GM19239 (cell line): ENCODE data around the gene ENDOD1.

Experiments
- DNase-seq: peaks from one replicate; pipeline ENCODE4 v3.0.0; 2011; ENCODE audit warnings: low spot score; ENCODE audit not compliant: insufficient read length
- FAIRE-seq: peaks from 2 replicates; lab custom pipeline; 2011; peaks lifted over from hg19 to GRCh38; lab: Jason Lieb, UNC

ENDOD1 gene

GRCh38 chr11:95074792-95075563, 14.7 kb upstream of the ENDOD1 start:
- DNase-seq = no peak
- FAIRE-seq = no peak

- no peak for DNase-seq
- FAIRE-seq = peak; percentile 44
These were observed 13.2 kb upstream of the ENDOD1 start for GRCh38 chr11:95076416-95076815.

GRCh38 chr11:95076981-95077380, 12.7 kb upstream of the ENDOD1 start:
- FAIRE-seq (no peak), DNase-seq (no peak)

GRCh38 chr11:95078526-95078925, 11.1 kb upstream of the ENDOD1 start:
- DNase-seq (no peak), FAIRE-seq (no peak)

GRCh38 chr11:95081010-95081409, 8.6 kb upstream of the ENDOD1 start:
- FAIRE-seq (no peak), DNase-seq (no peak)

GRCh38 chr11:95081412-95081811, 8.2 kb upstream of the ENDOD1 start:
- DNase-seq = no peak
- FAIRE-seq = no peak

- FAIRE-seq (no peak), DNase-seq (no peak)
These were observed 7.1 kb upstream of the ENDOD1 start for GRCh38 chr11:95082576-95083001.

GRCh38 chr11:95084509-95084908, 5.1 kb upstream of the ENDOD1 start:
- FAIRE-seq = no peak

GRCh38 chr11:95085117-95085816, 4.4 kb upstream of the ENDOD1 start:
- DNase-seq = no peak
- FAIRE-seq = peak; percentile 47

More at GRCh38 chr11:95084509-95084908, 5.1 kb upstream of the ENDOD1 start:
- no peak for DNase-seq

GRCh38 chr11:95086151-95086550, 3.5 kb upstream of the ENDOD1 start:
- FAIRE-seq = no peak
- no peak for DNase-seq

GRCh38 chr11:95086836-95087570, 2.6 kb upstream of the ENDOD1 start:
- FAIRE-seq (no peak), DNase-seq (no peak)

- FAIRE-seq = peak; percentile 97
- no peak for DNase-seq
These were observed 563 bp upstream of the ENDOD1 start for GRCh38 chr11:95088946-95089619.

GRCh38 chr11:95091663-95092180, 2.1 kb downstream of the ENDOD1 start:
- FAIRE-seq = peak; percentile 39
- no peak for DNase-seq

- DNase-seq (no peak), FAIRE-seq (peak; percentile 88)
These were observed 3.1 kb downstream of the ENDOD1 start for GRCh38 chr11:95092549-95093324.

- FAIRE-seq = peak; percentile 94
These were observed 3.9 kb downstream of the ENDOD1 start for GRCh38 chr11:95093548-95093947.

GRCh38 chr11:95095858-95096587, 6.4 kb downstream of the ENDOD1 start:
- DNase-seq (peak; percentile 37), FAIRE-seq (peak; percentile 94)

More at GRCh38 chr11:95093548-95093947, 3.9 kb downstream of the ENDOD1 start:
- DNase-seq = no peak

- DNase-seq (no peak), FAIRE-seq (peak; percentile 73)
These were observed 7.6 kb downstream of the ENDOD1 start for GRCh38 chr11:95097209-95097608.

- FAIRE-seq (no peak), DNase-seq (no peak)
These were observed 9.2 kb downstream of the ENDOD1 start for GRCh38 chr11:95098826-95099225.
